ENCODE results near the gene NPC1. TPM values are rescaled to one million over a fixed set of nuclear protein-coding genes. Genes with fewer than 3 reads are reported as not detected.

Gene NPC1
- total and polyA plus RNA-seq, 2 of the 8 experiments (the other 6 are each of a cell fraction or from before 2014, with no cell fraction given): 34.1 to 39.5 TPM

GRCh38 chr18:23519734-23520133, 66.6 kb downstream of the NPC1 start:
- Histone ChIP-seq H3K4ac (replicated peaks; ENCODE audit: insufficient read length, low read depth, low read length) (no peak overlapping the region), H2AFZ (ENCODE audit: low read length) (no peak overlapping the region), H2BK5ac (ENCODE audit: low read depth, low read length) (no peak overlapping the region), H3K4me2 (ENCODE audit: insufficient read depth in 1 of 2, low read depth in 2 of 2, low read length in 2 of 2) (no peak overlapping the region), H3K36me3 (ENCODE audit: control insufficient read depth in 2 of 4, insufficient read depth in 4 of 4, low read length in 3 of 4) (peaks cover 8 to 36% (median 28%) of the 10 kb centered on the region in 4 experiments), H3K79me2 (ENCODE audit: control insufficient read depth in 1 of 2, insufficient read depth in 2 of 2, low read length in 2 of 2) (no peaks in the 10 kb centered on the region), H4K8ac (ENCODE audit: extremely low read depth, insufficient read depth, low read length) (no peak overlapping the region), H3K9me3 (ENCODE audit: insufficient read depth in 2 of 2, low read depth in 1 of 2, low read length in 1 of 2) (no peaks in the 10 kb centered on the region), H3K4me3 (ENCODE audit: extremely low read depth in 1 of 4, insufficient read depth in 2 of 4, low read depth in 3 of 4, low read length in 4 of 4) (no peak overlapping the region), H4K91ac (replicated peaks; ENCODE audit: insufficient read length, low read length) (no peak overlapping the region), H2BK12ac (ENCODE audit: low read depth, low read length) (no peak overlapping the region), H3K23ac (ENCODE audit: insufficient read length) (no peak overlapping the region), H4K5ac (ENCODE audit: insufficient read length, low read depth, low read length) (no peak overlapping the region), H3K9ac (replicated peaks in 1 of 4; ENCODE audit: extremely low read depth in 1 of 4, low read depth in 3 of 4, low read length in 3 of 4) (no peak overlapping the region), H2BK120ac (replicated peaks; ENCODE audit: low read depth, low read length) (no peak overlapping the region), H3K56ac (replicated peaks; ENCODE audit: insufficient read length, low read depth, low read length) (no peak overlapping the region), H3K23me2 (ENCODE audit: low read depth, low read length) (no peaks in the 10 kb centered on the region), H3K79me1 (ENCODE audit: low read depth, low read length) (no peaks in the 10 kb centered on the region), H3K27me3 (replicated peaks in 1 of 4; ENCODE audit: control insufficient read depth in 3 of 4, extremely low read depth in 1 of 4, insufficient read depth in 3 of 4, low read length in 3 of 4) (no peaks in the 10 kb centered on the region), H2AK5ac (ENCODE audit: low read depth, low read length) (no peak overlapping the region), H3K27ac (ENCODE audit: low read depth, low read length) (no peak overlapping the region), H3K18ac (ENCODE audit: extremely low read depth, low read length) (no peak overlapping the region), H2BK20ac (ENCODE audit: low read length) (no peak overlapping the region), H3K4me1 (replicated peaks in 1 of 4; ENCODE audit: control insufficient read depth in 3 of 4, insufficient read depth in 4 of 4, low read length in 3 of 4) (no peaks in the 10 kb centered on the region), H3K14ac (ENCODE audit: insufficient read length) (no peak overlapping the region), H2BK15ac (ENCODE audit: low read length) (no peak overlapping the region), H4K20me1 (replicated peaks in 1 of 2; ENCODE audit: control insufficient read depth in 1 of 2, insufficient read depth in 2 of 2, low read length in 2 of 2) (peaks cover 0 to 3% of the 10 kb centered on the region in 2 experiments)
- WGBS, 2 experiments (ENCODE audit: extremely low coverage in 1 of 2, insufficient coverage in 1 of 2, insufficient read length in 1 of 2, insufficient replicate concordance in 2 of 2, low coverage in 1 of 2, low lambda C conversion rate in 2 of 2, missing lambda C conversion rate in 1 of 2): 81% methylated on average over 4 of the region's 4 CpGs; no CpG with 5 or more reads in 1 of the 2 experiments
- no peak for DNase-seq (ENCODE audit: low read depth in 1 of 2, low spot score in 2 of 2)
- no peak for FAIRE-seq
- ChIA-PET CTCF (ENCODE audit: partially characterized antibody) (interaction anchor here (0.6 to 1.9 kb wide), 3 partner anchors 21 to 372 kb away, joined by 3 to 5 read pairs (median 4); no protein-coding TSS in a partner anchor), POLR2A (ENCODE audit: partially characterized antibody) (no interaction called here)
- TF ChIP-seq RAD21 (IDR thresholded peaks at IDR 0.05 in 1 of 2, conservative IDR thresholded peaks at IDR 0.05 in 1 of 2; ENCODE audit: low read depth in 2 of 2, low read length in 2 of 2): no peak
- no peak for TF ChIP-seq CTCF (IDR thresholded peaks at IDR 0.05; ENCODE audit: control extremely low read depth in 1 of 3, insufficient read depth in 1 of 3, low read depth in 1 of 3, low read length in 3 of 3)
- TF ChIP-seq E2F6 (IDR thresholded peaks at IDR 0.05): no peak
- TF ChIP-seq CEBPB (IDR thresholded peaks at IDR 0.05; ENCODE audit: low read depth, low read length): no peak

All from H1 (cell line).